K562 (cell line): ENCODE measurements around the gene PDGFA. TPM values are rescaled to one million over a fixed set of nuclear protein-coding genes. Genes with fewer than 3 reads are reported as not detected.

Source experiments
- ATAC-seq: fragments of 200-7000 bp; cut with Tn5 transposase; 3 replicates; pipeline ENCODE4 v1.9.1; 2020; ENCODE audit warnings: moderate library complexity
- BruUV-seq: library from RNA; stranded (reverse); fragments of 400-500 nt; replicated peaks from 2 replicates; lab custom pipeline; 2021; lab: Mats Ljungman, UMichigan
- CTCF ChIA-PET: fragments of 300-600 bp; formaldehyde crosslinking; extraction: SDS; loops from one replicate; lab custom pipeline; 2021; ENCODE audit warnings: low intra/inter-chr PET ratio; lab: Yijun Ruan, JAX
- POLR2A ChIA-PET: fragments of 300-600, 350-650 bp; sonication (Branson Sonifier 250); formaldehyde crosslinking; extraction: SDS; loops from one replicate; lab custom pipeline; 2021; ENCODE audit warnings: antibody characterized with exemption, inconsistent platforms; lab: Yijun Ruan, JAX
- DNase-seq, 4 experiments: peaks; one replicate each; pipeline versions ENCODE4 v3.0.0 to v3.0.0-alpha.2; 2011 to 2018; ENCODE audit warnings: low spot score in 3 of 4, mixed read lengths in 3 of 4; ENCODE audit errors: extremely low read depth in 1 of 4
- FAIRE-seq: peaks from 2 replicates; lab custom pipeline; 2011; peaks lifted over from hg19 to GRCh38; lab: Jason Lieb, UNC
- H2AFZ ChIP-seq: 2 replicates; pipeline ENCODE4 v1.6.0; 2011; ENCODE audit warnings: low read depth, low read length, control low read depth, inconsistent platforms
- H3K27ac ChIP-seq: fragments of 200-600 bp; 3 replicates; pipeline ENCODE4 v1.8.0; 2011; ENCODE audit warnings: low read depth, mild to moderate bottlenecking, control low read depth, inconsistent platforms, low read length, moderate library complexity, mixed read lengths; ENCODE audit errors: extremely low read depth
- H3K27me3 ChIP-seq, 2 experiments: fragments of 300-600 bp in 1 of 2; 2 replicates in 1 of 2; 3 replicates in 1 of 2; pipeline versions ENCODE4 v1.6.0 to v1.8.0; 2011; ENCODE audit warnings: inconsistent platforms in 2 of 2, low read length in 2 of 2, mild to moderate bottlenecking in 1 of 2, mixed read lengths in 1 of 2, moderate library complexity in 1 of 2; ENCODE audit not compliant: control insufficient read depth in 2 of 2, insufficient read depth in 2 of 2
- H3K36me3 ChIP-seq: fragments of 300-600 bp; 3 replicates; pipeline ENCODE4 v1.8.0; 2011; ENCODE audit warnings: mild to moderate bottlenecking, low read length, inconsistent platforms; ENCODE audit not compliant: control insufficient read depth, insufficient read depth
- H3K4me1 ChIP-seq, 2 experiments: fragments of 200-600 bp in 1 of 2; replicated peaks in 1 of 2; 2 replicates in 1 of 2; 3 replicates in 1 of 2; pipeline versions ENCODE4 v1.5.1 to v1.8.0; 2011; ENCODE audit warnings: inconsistent platforms in 2 of 2, low read length in 2 of 2, mild to moderate bottlenecking in 1 of 2, mixed read lengths in 1 of 2, moderate library complexity in 1 of 2; ENCODE audit not compliant: control insufficient read depth in 2 of 2, insufficient read depth in 2 of 2
- H3K4me2 ChIP-seq: 2 replicates; pipeline ENCODE4 v1.6.1; 2011; ENCODE audit warnings: low read length, control low read depth, inconsistent platforms, mixed read lengths; ENCODE audit not compliant: insufficient read depth
- H3K4me3 ChIP-seq: fragments of 200-600 bp; sonication (generic), shearing (Covaris generic); 2 replicates; pipeline ENCODE4 v1.5.1; 2016; ENCODE audit warnings: control low read depth, inconsistent platforms
- H3K79me2 ChIP-seq: fragments of 200-600 bp; 3 replicates; pipeline ENCODE4 v1.8.0; 2011; ENCODE audit warnings: low read length, inconsistent platforms; ENCODE audit not compliant: control insufficient read depth, insufficient read depth
- H3K9ac ChIP-seq, 2 experiments: 2 replicates each; pipeline versions ENCODE4 v1.6.0 to v1.6.1; 2011; ENCODE audit warnings: low read depth in 2 of 2, low read length in 2 of 2, control low read depth in 1 of 2, inconsistent platforms in 1 of 2, mild to moderate bottlenecking in 1 of 2, mixed read lengths in 1 of 2; ENCODE audit not compliant: insufficient read depth in 1 of 2
- H3K9me1 ChIP-seq: one replicate; pipeline ENCODE4 v1.6.0; 2011; ENCODE audit warnings: inconsistent platforms, mild to moderate bottlenecking, low read length, moderate library complexity; ENCODE audit not compliant: control insufficient read depth, insufficient read depth
- H3K9me3 ChIP-seq: replicated peaks from 2 replicates; pipeline ENCODE4 v1.5.1; 2011; ENCODE audit warnings: low read depth, low read length, inconsistent platforms; ENCODE audit not compliant: control insufficient read depth, insufficient read depth
- H4K20me1 ChIP-seq: replicated peaks from 2 replicates; pipeline ENCODE4 v1.6.1; 2011; ENCODE audit warnings: low read length, inconsistent platforms, mixed read lengths; ENCODE audit not compliant: control insufficient read depth, insufficient read depth
- DPF2 ChIP-seq: fragments of 450-650 bp; IDR thresholded peaks from 2 replicates; pipeline ENCODE4 v1.6.1; 2016
- HCFC1 ChIP-seq: IDR thresholded peaks from 2 replicates; pipeline ENCODE4 v1.6.1; 2012; ENCODE audit warnings: low read depth, low read length, improper control_type of control experiment
- HDAC1 ChIP-seq, 2 experiments: fragments of 450-650 bp; IDR thresholded peaks; 2 replicates each; pipeline ENCODE4 v1.6.1; 2016 to 2017; ENCODE audit warnings: inconsistent platforms in 1 of 2, mild to moderate bottlenecking in 1 of 2, moderate library complexity in 1 of 2
- POLR2AphosphoS2 ChIP-seq: IDR thresholded peaks from 2 replicates; pipeline ENCODE4 v1.6.1; 2012; ENCODE audit warnings: low read length, improper control_type of control experiment
- RREB1 ChIP-seq: fragments of 250-450 bp; sonication (Bioruptor Pico); IDR thresholded peaks from 2 replicates; pipeline ENCODE4 v1.4.0; 2020
- TBL1XR1 ChIP-seq, 2 experiments: IDR thresholded peaks; 2 replicates each; pipeline ENCODE4 v1.6.1; 2012; ENCODE audit warnings: improper control_type of control experiment in 2 of 2, low read length in 2 of 2, mild to moderate bottlenecking in 1 of 2
- TSHZ1 ChIP-seq: fragments of 250-450 bp; sonication (Bioruptor Pico); IDR thresholded peaks from 2 replicates; pipeline ENCODE4 v1.4.0; 2020; ENCODE audit warnings: mild to moderate bottlenecking, moderate library complexity
- ZBTB26 ChIP-seq: fragments of 450-650 bp; formaldehyde crosslinking; IDR thresholded peaks from 2 replicates; pipeline ENCODE4 v1.4.0; 2022; ENCODE audit warnings: missing genetic modification characterization
- ZNF408 ChIP-seq: fragments of 250-450 bp; sonication (Bioruptor Pico); IDR thresholded peaks from 2 replicates; pipeline ENCODE4 v1.4.0; 2020; ENCODE audit warnings: low read depth, mild to moderate bottlenecking, moderate library complexity
- WGBS: fragments of 100-300 bp; shearing (Covaris generic); methylation state at CpG from one replicate; pipeline ENCODE4 v1.1.6; 2016; ENCODE audit warnings: low coverage, mixed read lengths; ENCODE audit not compliant: insufficient coverage; ENCODE audit errors: missing lambda C conversion rate; 5-methylcytosine and 5-hydroxymethylcytosine counted together
- in situ Hi-C: fragments of 300-500 bp; cut with MboI; formaldehyde crosslinking; loops from 4 replicates; pipeline ENCODE4 v1.15.0; 2018; ENCODE audit warnings: inconsistent platforms, mixed read lengths
- intact Hi-C: fragments of 100-400 bp; cut with micrococcal nuclease; formaldehyde crosslinking; loops from 2 replicates; pipeline ENCODE4 v1.14.2; 2022
- polyA plus RNA-seq, 8 experiments: library from polyadenylated mRNA; depleted of rRNA in 4 of 8; stranded (reverse) in 5 of 8; unstranded in 3 of 8; fragments of >200 nt; fragmentation: Nextera tagmentation in 2 of 8; fragmentation: Illumina TruSeq in 1 of 8; extraction: Ambion mirVana in 2 of 8; extraction: Trizol in 1 of 8; gene quantifications; 2 replicates each; pipeline versions ENCODE4 v1.2.1 to v1.2.3, GENCODE V29; 2011 to 2014; ENCODE audit warnings: inconsistent platforms in 1 of 8, missing spikeins in 1 of 8
- total RNA-seq, 7 experiments: library from RNA; depleted of rRNA in 6 of 7; stranded (reverse); fragments of >200 nt in 6 of 7; fragmentation: Illumina TruSeq in 2 of 7; extraction: Trizol in 2 of 7; gene quantifications; 2 replicates each; pipeline versions ENCODE4 v1.2.1 to v1.2.3, GENCODE V29; 2011 to 2021; ENCODE audit warnings: low replicate concordance in 1 of 7
- TF ChIP-seq, protein P1 (sequence below): fragments of 450-650 bp; IDR thresholded peaks from 2 replicates; pipeline ENCODE4 v1.6.1; 2016

PDGFA gene
- total and polyA plus RNA-seq, 9 of the 15 experiments (the other 6 are each of a cell fraction or from before 2014, with no cell fraction given), result 2.5 to 10.2 (median 4.6) TPM

DNA sequence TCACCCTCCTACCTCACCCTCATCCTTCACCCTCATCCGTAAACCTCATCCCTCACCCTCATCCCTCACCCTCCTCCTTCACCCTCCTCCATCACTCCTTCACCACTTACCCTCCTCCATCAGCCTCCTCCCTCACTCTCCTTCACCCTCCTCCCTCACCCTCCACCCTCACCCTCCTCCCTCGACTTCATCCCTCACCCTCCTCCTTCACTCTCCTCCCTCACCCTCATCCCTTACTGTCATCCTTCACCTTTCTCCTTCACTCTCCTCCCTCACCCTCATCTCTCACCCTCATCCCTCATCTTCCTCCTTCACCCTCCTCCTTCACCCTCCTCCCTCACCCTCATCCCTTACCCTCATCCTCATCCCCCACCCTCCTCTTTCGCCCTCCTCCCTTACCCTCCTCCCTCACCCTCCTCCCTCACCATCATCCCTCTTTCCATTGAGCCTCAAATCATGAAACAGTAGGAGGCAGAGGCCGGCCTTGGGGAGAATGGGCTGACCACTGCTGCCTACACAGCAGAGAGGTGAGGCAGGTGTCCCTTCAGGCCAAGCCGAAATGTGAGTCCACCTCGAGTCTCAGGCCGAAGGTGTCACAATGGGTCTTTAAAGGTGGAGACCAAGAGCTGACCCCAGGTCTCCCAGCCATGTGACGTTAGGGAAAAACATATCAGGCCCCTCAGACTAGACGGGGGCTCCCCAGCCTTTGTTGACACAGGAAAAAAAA, 53.0 kb downstream of the PDGFA start:
- H3K27ac ChIP-seq, result no peak overlapping the region
- ChIA-PET POLR2A (no interaction called here), CTCF (no interaction called here)
- BruUV-seq, result no TSS peak
- intact Hi-C loops, result loop anchor here (10.0 kb wide), 1 partner anchor 138 kb away; no protein-coding TSS in a partner anchor
- H3K9me1 ChIP-seq, result no peaks in the 10 kb centered on the region
- no peak for FAIRE-seq
- no peaks in the 10 kb centered on the region for H3K27me3 ChIP-seq
- in situ Hi-C loops, result no loop called here
- H3K4me2 ChIP-seq, result no peak overlapping the region
- no peaks in the 10 kb centered on the region for H4K20me1 ChIP-seq
- H3K4me3 ChIP-seq, result no peak overlapping the region
- WGBS, result 10% methylated on average over 7 of the region's 9 CpGs
- H3K9me3 ChIP-seq, result 0 out of 2 replicates have a peak, but pooled peaks cover 2% of the 10 kb centered on the region
- no peak for DNase-seq
- no peak overlapping the region for H3K9ac ChIP-seq
- no peaks in the 10 kb centered on the region for H3K36me3 ChIP-seq
- no peak for ATAC-seq
- peaks cover 6 to 47% of the 10 kb centered on the region in 2 experiments for H3K4me1 ChIP-seq
- H2AFZ ChIP-seq, result no peak overlapping the region
- H3K79me2 ChIP-seq, result no peaks in the 10 kb centered on the region
- TF ChIP-seq, protein P1, sequence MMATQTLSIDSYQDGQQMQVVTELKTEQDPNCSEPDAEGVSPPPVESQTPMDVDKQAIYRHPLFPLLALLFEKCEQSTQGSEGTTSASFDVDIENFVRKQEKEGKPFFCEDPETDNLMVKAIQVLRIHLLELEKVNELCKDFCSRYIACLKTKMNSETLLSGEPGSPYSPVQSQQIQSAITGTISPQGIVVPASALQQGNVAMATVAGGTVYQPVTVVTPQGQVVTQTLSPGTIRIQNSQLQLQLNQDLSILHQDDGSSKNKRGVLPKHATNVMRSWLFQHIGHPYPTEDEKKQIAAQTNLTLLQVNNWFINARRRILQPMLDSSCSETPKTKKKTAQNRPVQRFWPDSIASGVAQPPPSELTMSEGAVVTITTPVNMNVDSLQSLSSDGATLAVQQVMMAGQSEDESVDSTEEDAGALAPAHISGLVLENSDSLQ, result peak; percentile 36; the same call in 1 of the 2 replicates
- TF ChIP-seq HDAC1 (IDR thresholded peaks at IDR 0.05) (peak in 1 of 2 experiments; percentile 37; a peak in 2 of 4 replicates), TBL1XR1 (IDR thresholded peaks at IDR 0.05; ENCODE audit: low read length in 2 of 2) (no peak), ZBTB26 (CRISPR knock-in tag) (peak; percentile 74; the same call in 1 of the 2 replicates), POLR2AphosphoS2 (no peak), HCFC1 (no peak), ZNF408 (CRISPR knock-in tag) (no peak), TSHZ1 (CRISPR knock-in tag) (no peak), DPF2 (no peak), RREB1 (CRISPR knock-in tag) (no peak)
